T-helper 2 cell treated with Interferon-gamma antibody and Interleukin-4, amounts not matched to agents 100 ng/mL and 5 ng/mL, for 36 hours (primary cell): Measurements from ENCODE around the gene TGFBR3. TPM values are rescaled to one million over a fixed set of nuclear protein-coding genes. Genes with fewer than 3 reads are reported as not detected.
"Not testable (repeated sequence)": the region's sequence is repeated elsewhere in the genome, so short reads cannot be mapped to it uniquely, and the experiment has no call there.

ENCODE experiments used
- intact Hi-C: fragments of 100-400 bp; cut with micrococcal nuclease; formaldehyde crosslinking; loops from one replicate; pipeline ENCODE4 v1.15.1; 2023
- total RNA-seq: library from RNA; stranded (reverse); gene quantifications from 2 replicates; pipeline ENCODE4 v1.2.3, GENCODE V29; 2022

The TGFBR3 gene
- total RNA-seq, 1 donor from 2014 or later, result 14.5 TPM

- intact Hi-C loops, result loop anchor here (1.0 to 5.0 kb wide), 5 partner anchors 15 to 196 kb away; partner anchors contain the start of gene CDC7
These were observed 188.1 kb downstream of the TGFBR3 start for GRCh38 chr1:91697861-91698260.

GRCh38 chr1:91697416-91697815 lies 188.5 kb downstream of the TGFBR3 start:
- intact Hi-C loops, result loop anchor here (1.0 to 5.0 kb wide), 5 partner anchors 16 to 195 kb away; partner anchors contain the start of gene CDC7

- intact Hi-C loops, result loop anchor here (5.0 kb wide), 2 partner anchors 176 to 194 kb away; partner anchors contain the start of gene CDC7
These were observed 189.6 kb downstream of the TGFBR3 start for GRCh38 chr1:91696321-91696720.

- intact Hi-C loops, result no loop called here
These were observed 192.4 kb downstream of the TGFBR3 start for GRCh38 chr1:91693557-91693956.

GRCh38 chr1:91691525-91691924 lies 194.4 kb downstream of the TGFBR3 start:
- intact Hi-C loops, result no loop called here

GRCh38 chr1:91689641-91690481 lies 196.1 kb downstream of the TGFBR3 start:
- intact Hi-C loops, result no loop called here

- intact Hi-C loops, result no loop called here
These were observed 198.5 kb downstream of the TGFBR3 start for GRCh38 chr1:91687452-91687851.

GRCh38 chr1:91685994-91686393 lies 200.0 kb downstream of the TGFBR3 start:
- intact Hi-C loops, result no loop called here

GRCh38 chr1:91684481-91685196 lies 201.3 kb downstream of the TGFBR3 start:
- intact Hi-C loops, result no loop called here

GRCh38 chr1:91683598-91683951 lies 202.4 kb downstream of the TGFBR3 start:
- intact Hi-C loops, result no loop called here

GRCh38 chr1:91682882-91683597 lies 202.9 kb downstream of the TGFBR3 start:
- intact Hi-C loops, result no loop called here

- intact Hi-C loops, result no loop called here
These were observed 205.3 kb downstream of the TGFBR3 start for GRCh38 chr1:91680556-91681155.

- intact Hi-C loops, result no loop called here
These were observed 206.5 kb downstream of the TGFBR3 start for GRCh38 chr1:91679446-91679845.

GRCh38 chr1:91676030-91676429 lies 209.9 kb downstream of the TGFBR3 start:
- intact Hi-C loops, result no loop called here

- intact Hi-C loops, result no loop called here
These were observed 211.8 kb downstream of the TGFBR3 start for GRCh38 chr1:91674107-91674506.

- intact Hi-C loops, result no loop called here
These were observed 212.3 kb downstream of the TGFBR3 start for GRCh38 chr1:91673613-91674012.

GRCh38 chr1:91672601-91673161 lies 213.3 kb downstream of the TGFBR3 start:
- intact Hi-C loops, result no loop called here

- intact Hi-C loops, result no loop called here
These were observed 215.2 kb downstream of the TGFBR3 start for GRCh38 chr1:91670781-91671180.

- intact Hi-C loops, result no loop called here
These were observed 216.2 kb downstream of the TGFBR3 start for GRCh38 chr1:91669584-91670350.

GRCh38 chr1:91666651-91667050 lies 219.3 kb downstream of the TGFBR3 start:
- intact Hi-C loops, result not testable (repeated sequence)
